Pulmonary artery endothelial cell (primary cell): Measurements from ENCODE around the gene ANKRD40CL. TPM values are rescaled to one million over a fixed set of nuclear protein-coding genes. Genes with fewer than 3 reads are reported as not detected.
"Not testable (repeated sequence)": the region's sequence is repeated elsewhere in the genome, so short reads cannot be mapped to it uniquely, and the experiment has no call there.

Source experiments
- DNase-seq: peaks from one replicate; pipeline ENCODE4 v3.0.0-alpha.2; 2011; ENCODE audit warnings: low read depth, low spot score
- total RNA-seq: library from RNA; depleted of rRNA; stranded (reverse); fragments of >200 nt; gene quantifications from 2 replicates; pipeline ENCODE4 v1.2.3, GENCODE V29; 2014

Gene ANKRD40CL
- total RNA-seq: not detected in 2 replicates

GRCh38 chr17:50767446-50767845 lies at the start of gene ANKRD40CL:
Gene ANKRD40CL, minus strand, starts transcription at chr17:50767518. Its CDS starts 605 bp downstream, at chr17:50766913.
- DNase-seq: no peak

- DNase-seq: no peak
Observed at GRCh38 chr17:50816271-50816670, 49.0 kb upstream of the ANKRD40CL start.

GRCh38 chr17:50815400-50815799 lies 48.1 kb upstream of the ANKRD40CL start:
- no peak for DNase-seq

GRCh38 chr17:50813583-50813982 lies 46.3 kb upstream of the ANKRD40CL start:
- no peak for DNase-seq

GRCh38 chr17:50808888-50809287 lies 41.6 kb upstream of the ANKRD40CL start:
- no peak for DNase-seq

GRCh38 chr17:50808413-50808812 lies 41.1 kb upstream of the ANKRD40CL start:
- no peak for DNase-seq

- DNase-seq: no peak
Observed at GRCh38 chr17:50807675-50808074, 40.4 kb upstream of the ANKRD40CL start.

GRCh38 chr17:50807009-50807408 lies 39.7 kb upstream of the ANKRD40CL start:
- no peak for DNase-seq

- DNase-seq: no peak
Observed at GRCh38 chr17:50806141-50806643, 38.9 kb upstream of the ANKRD40CL start.

GRCh38 chr17:50805486-50805885 lies 38.2 kb upstream of the ANKRD40CL start:
- DNase-seq: no peak

GRCh38 chr17:50804749-50805475 lies 37.6 kb upstream of the ANKRD40CL start:
- DNase-seq: not testable (repeated sequence)

- no peak for DNase-seq
Observed at GRCh38 chr17:50803676-50804075, 36.4 kb upstream of the ANKRD40CL start.

GRCh38 chr17:50802609-50803571 lies 35.6 kb upstream of the ANKRD40CL start:
- no peak for DNase-seq

GRCh38 chr17:50800196-50800700 lies 32.9 kb upstream of the ANKRD40CL start:
- no peak for DNase-seq

GRCh38 chr17:50799582-50799981 lies 32.3 kb upstream of the ANKRD40CL start:
- no peak for DNase-seq

- no peak for DNase-seq
Observed at GRCh38 chr17:50798424-50799288, 31.3 kb upstream of the ANKRD40CL start.

- DNase-seq: no peak
Observed at GRCh38 chr17:50797135-50797810, 30.0 kb upstream of the ANKRD40CL start.

GRCh38 chr17:50794361-50794760 lies 27.0 kb upstream of the ANKRD40CL start:
- no peak for DNase-seq

- DNase-seq: no peak
Observed at GRCh38 chr17:50793007-50793406, 25.7 kb upstream of the ANKRD40CL start.

GRCh38 chr17:50792132-50792531 lies 24.8 kb upstream of the ANKRD40CL start:
- DNase-seq: no peak
